IPS-NIHi7 (cell line): ENCODE results near the gene ACAD11.
"Not testable (repeated sequence)": the region's sequence is repeated elsewhere in the genome, so short reads cannot be mapped to it uniquely, and the experiment has no call there.

ENCODE experiments used
- DNase-seq: peaks from one replicate; pipeline ENCODE4 v3.0.0; 2012; ENCODE audit warnings: mixed read lengths; ENCODE audit errors: extremely low spot score

The ACAD11 gene

GRCh38 chr3:132645058-132645457, 14.6 kb downstream of the ACAD11 start:
- DNase-seq: peak; percentile 22

- DNase-seq: no peak
These were observed 16.2 kb downstream of the ACAD11 start for GRCh38 chr3:132643366-132643765.

- DNase-seq: no peak
These were observed 17.1 kb downstream of the ACAD11 start for GRCh38 chr3:132642539-132642847.

GRCh38 chr3:132641837-132642538, 17.6 kb downstream of the ACAD11 start:
- DNase-seq: peak; percentile 46

- not testable (repeated sequence) for DNase-seq
These were observed 18.2 kb downstream of the ACAD11 start for GRCh38 chr3:132641427-132641826.

GRCh38 chr3:132638706-132639105, 20.9 kb downstream of the ACAD11 start:
- DNase-seq: no peak

GRCh38 chr3:132637590-132637989, 22.0 kb downstream of the ACAD11 start:
- DNase-seq: no peak

GRCh38 chr3:132635052-132635451, 24.6 kb downstream of the ACAD11 start:
- no peak for DNase-seq

GRCh38 chr3:132630612-132631011, 29.0 kb downstream of the ACAD11 start:
- DNase-seq: no peak

GRCh38 chr3:132629928-132630327, 29.7 kb downstream of the ACAD11 start:
- no peak for DNase-seq

GRCh38 chr3:132628157-132628556, 31.5 kb downstream of the ACAD11 start:
- DNase-seq: no peak

GRCh38 chr3:132626955-132627354, 32.7 kb downstream of the ACAD11 start:
- no peak for DNase-seq

GRCh38 chr3:132625613-132626012, 34.0 kb downstream of the ACAD11 start:
- no peak for DNase-seq

- DNase-seq: no peak
These were observed 34.8 kb downstream of the ACAD11 start for GRCh38 chr3:132624790-132625189.

- DNase-seq: no peak
These were observed 36.0 kb downstream of the ACAD11 start for GRCh38 chr3:132623646-132624045.

- DNase-seq: no peak
These were observed 36.8 kb downstream of the ACAD11 start for GRCh38 chr3:132622761-132623160.

GRCh38 chr3:132622148-132622547, 37.5 kb downstream of the ACAD11 start:
- DNase-seq: no peak

GRCh38 chr3:132616780-132617179, 42.8 kb downstream of the ACAD11 start:
- DNase-seq: no peak

- DNase-seq: no peak
These were observed 43.7 kb downstream of the ACAD11 start for GRCh38 chr3:132615881-132616280.

GRCh38 chr3:132615301-132615700, 44.3 kb downstream of the ACAD11 start:
- not testable (repeated sequence) for DNase-seq

GRCh38 chr3:132606620-132607019, 53.0 kb downstream of the ACAD11 start:
- DNase-seq: not testable (repeated sequence)

- DNase-seq: no peak
These were observed 53.5 kb downstream of the ACAD11 start for GRCh38 chr3:132606085-132606484.

GRCh38 chr3:132605374-132605792, 54.2 kb downstream of the ACAD11 start:
- no peak for DNase-seq

GRCh38 chr3:132600614-132601013, 59.0 kb downstream of the ACAD11 start:
- not testable (repeated sequence) for DNase-seq
